Measurements from ENCODE around the gene TLR10. TPM values are rescaled to one million over a fixed set of nuclear protein-coding genes. Genes with fewer than 3 reads are reported as not detected.

Gene TLR10

GRCh38 chr4:38734911-38735310 is 47.9 kb downstream of the TLR10 start:
- no peaks in the 10 kb centered on the region for H3K36me3 ChIP-seq (ENCODE audit: insufficient read depth, low read length)

GRCh38 chr4:38734446-38734845 is 48.3 kb downstream of the TLR10 start:
- Histone ChIP-seq H3K27me3 (ENCODE audit: control insufficient read depth, insufficient read depth, low read length) (peaks cover 3% of the 10 kb centered on the region), H3K9me3 (replicated peaks; ENCODE audit: low read length) (no peaks in the 10 kb centered on the region), H3K9ac (ENCODE audit: low read depth, low read length) (no peak overlapping the region), H3K36me3 (ENCODE audit: insufficient read depth, low read length) (no peaks in the 10 kb centered on the region), H3K4me2 (ENCODE audit: low read length) (no peak overlapping the region), H3K4me1 (ENCODE audit: control insufficient read depth, insufficient read depth, low read length) (peaks cover 6% of the 10 kb centered on the region), H3K4me3 (ENCODE audit: low read length) (no peak overlapping the region)

More at GRCh38 chr4:38734911-38735310, 47.9 kb downstream of the TLR10 start:
- Histone ChIP-seq H3K9ac (ENCODE audit: low read depth, low read length) (no peak overlapping the region), H3K27me3 (ENCODE audit: control insufficient read depth, insufficient read depth, low read length) (peaks cover 3% of the 10 kb centered on the region), H3K4me2 (ENCODE audit: low read length) (no peak overlapping the region), H3K9me3 (replicated peaks; ENCODE audit: low read length) (no peaks in the 10 kb centered on the region), H3K4me3 (ENCODE audit: low read length) (no peak overlapping the region), H3K4me1 (ENCODE audit: control insufficient read depth, insufficient read depth, low read length) (peaks cover 6% of the 10 kb centered on the region)

- H3K9me3 ChIP-seq (replicated peaks; ENCODE audit: low read length) = no peaks in the 10 kb centered on the region
Observed at GRCh38 chr4:38733663-38734062, 49.1 kb downstream of the TLR10 start.

GRCh38 chr4:38730830-38731646 is 51.8 kb downstream of the TLR10 start:
- Histone ChIP-seq H3K4me1 (ENCODE audit: control insufficient read depth, insufficient read depth, low read length) (peaks cover 6% of the 10 kb centered on the region), H3K4me3 (ENCODE audit: low read length) (no peak overlapping the region)

More at GRCh38 chr4:38733663-38734062, 49.1 kb downstream of the TLR10 start:
- Histone ChIP-seq H3K4me1 (ENCODE audit: control insufficient read depth, insufficient read depth, low read length) (peaks cover 6% of the 10 kb centered on the region), H3K36me3 (ENCODE audit: insufficient read depth, low read length) (no peaks in the 10 kb centered on the region), H3K27me3 (ENCODE audit: control insufficient read depth, insufficient read depth, low read length) (peaks cover 3% of the 10 kb centered on the region), H3K9ac (ENCODE audit: low read depth, low read length) (no peak overlapping the region), H3K4me3 (ENCODE audit: low read length) (no peak overlapping the region), H3K4me2 (ENCODE audit: low read length) (no peak overlapping the region)

GRCh38 chr4:38730493-38730829 is 52.3 kb downstream of the TLR10 start:
- Histone ChIP-seq H3K4me2 (ENCODE audit: low read length) (peak overlapping the region; percentile 8), H3K27me3 (ENCODE audit: control insufficient read depth, insufficient read depth, low read length) (peaks cover 3% of the 10 kb centered on the region), H3K4me3 (ENCODE audit: low read length) (no peak overlapping the region), H3K4me1 (ENCODE audit: control insufficient read depth, insufficient read depth, low read length) (peaks cover 6% of the 10 kb centered on the region), H3K9ac (ENCODE audit: low read depth, low read length) (no peak overlapping the region), H3K9me3 (replicated peaks; ENCODE audit: low read length) (no peaks in the 10 kb centered on the region), H3K36me3 (ENCODE audit: insufficient read depth, low read length) (no peaks in the 10 kb centered on the region)

More at GRCh38 chr4:38730830-38731646, 51.8 kb downstream of the TLR10 start:
- Histone ChIP-seq H3K36me3 (ENCODE audit: insufficient read depth, low read length) (no peaks in the 10 kb centered on the region), H3K27me3 (ENCODE audit: control insufficient read depth, insufficient read depth, low read length) (peaks cover 3% of the 10 kb centered on the region), H3K9me3 (replicated peaks; ENCODE audit: low read length) (no peaks in the 10 kb centered on the region), H3K4me2 (ENCODE audit: low read length) (peak overlapping the region; percentile 8), H3K9ac (ENCODE audit: low read depth, low read length) (no peak overlapping the region)

- Histone ChIP-seq H3K9ac (ENCODE audit: low read depth, low read length) (no peak overlapping the region), H3K4me1 (ENCODE audit: control insufficient read depth, insufficient read depth, low read length) (peaks cover 6% of the 10 kb centered on the region), H3K27me3 (ENCODE audit: control insufficient read depth, insufficient read depth, low read length) (no peaks in the 10 kb centered on the region), H3K4me3 (ENCODE audit: low read length) (no peak overlapping the region), H3K4me2 (ENCODE audit: low read length) (no peak overlapping the region), H3K36me3 (ENCODE audit: insufficient read depth, low read length) (no peaks in the 10 kb centered on the region), H3K9me3 (replicated peaks; ENCODE audit: low read length) (no peaks in the 10 kb centered on the region)
Observed at GRCh38 chr4:38728631-38729141, 54.1 kb downstream of the TLR10 start.

- H3K36me3 ChIP-seq (ENCODE audit: insufficient read depth, low read length) = no peaks in the 10 kb centered on the region
- no peak overlapping the region for H3K4me3 ChIP-seq (ENCODE audit: low read length)
- no peaks in the 10 kb centered on the region for H3K9me3 ChIP-seq (replicated peaks; ENCODE audit: low read length)
- H3K27me3 ChIP-seq (ENCODE audit: control insufficient read depth, insufficient read depth, low read length) = no peaks in the 10 kb centered on the region
- H3K4me1 ChIP-seq (ENCODE audit: control insufficient read depth, insufficient read depth, low read length) = no peaks in the 10 kb centered on the region
- H3K4me2 ChIP-seq (ENCODE audit: low read length) = no peak overlapping the region
- no peak overlapping the region for H3K9ac ChIP-seq (ENCODE audit: low read depth, low read length)
Observed at GRCh38 chr4:38724475-38724808, 58.3 kb downstream of the TLR10 start.

GRCh38 chr4:38723726-38724474 is 58.9 kb downstream of the TLR10 start:
- H3K4me2 ChIP-seq (ENCODE audit: low read length) = no peak overlapping the region
- H3K4me1 ChIP-seq (ENCODE audit: control insufficient read depth, insufficient read depth, low read length) = no peaks in the 10 kb centered on the region
- no peaks in the 10 kb centered on the region for H3K9me3 ChIP-seq (replicated peaks; ENCODE audit: low read length)
- H3K36me3 ChIP-seq (ENCODE audit: insufficient read depth, low read length) = no peaks in the 10 kb centered on the region
- H3K9ac ChIP-seq (ENCODE audit: low read depth, low read length) = no peak overlapping the region
- no peaks in the 10 kb centered on the region for H3K27me3 ChIP-seq (ENCODE audit: control insufficient read depth, insufficient read depth, low read length)
- H3K4me3 ChIP-seq (ENCODE audit: low read length) = no peak overlapping the region

GRCh38 chr4:38723114-38723513 is 59.7 kb downstream of the TLR10 start:
- H3K27me3 ChIP-seq (ENCODE audit: control insufficient read depth, insufficient read depth, low read length) = no peaks in the 10 kb centered on the region
- H3K36me3 ChIP-seq (ENCODE audit: insufficient read depth, low read length) = no peaks in the 10 kb centered on the region
- no peak overlapping the region for H3K4me2 ChIP-seq (ENCODE audit: low read length)
- no peaks in the 10 kb centered on the region for H3K9me3 ChIP-seq (replicated peaks; ENCODE audit: low read length)
- H3K4me3 ChIP-seq (ENCODE audit: low read length) = no peak overlapping the region
- H3K4me1 ChIP-seq (ENCODE audit: control insufficient read depth, insufficient read depth, low read length) = no peaks in the 10 kb centered on the region
- H3K9ac ChIP-seq (ENCODE audit: low read depth, low read length) = no peak overlapping the region

Small RNA genes within 50 kb of the gene (small RNA-seq; reads per million reads assigned to genes)
- gene RNA5SP158 = not detected

All from skeletal muscle satellite cell (primary cell).